GM21576 (cell line): Measurements from ENCODE around the gene RPRD1B.

Experiments
- ATAC-seq: cut with Tn5 transposase; IDR thresholded peaks from one replicate; pipeline ENCODE4 v1.9.1; 2021; ENCODE audit warnings: mild to moderate bottlenecking, moderate library complexity; ENCODE audit not compliant: unreplicated experiment

Gene RPRD1B

DNA sequence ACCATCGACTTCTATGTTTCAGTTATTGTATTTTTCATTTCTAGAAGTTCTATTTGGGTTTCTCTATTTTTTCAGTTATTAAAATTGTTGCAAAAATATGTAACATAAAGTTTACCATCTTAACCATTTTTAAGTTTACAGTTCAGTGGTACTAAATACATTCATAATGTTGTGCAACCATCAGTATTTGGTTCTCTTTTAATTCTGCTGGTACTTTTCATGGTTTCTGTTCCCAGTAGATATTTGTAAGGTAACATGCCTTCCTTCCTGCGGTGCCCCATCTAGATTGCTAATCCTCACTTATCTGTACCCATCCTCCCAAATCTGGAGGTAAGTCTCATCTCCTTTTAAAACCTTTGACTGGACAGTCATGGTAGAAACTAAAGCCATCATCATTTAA lies 83.7 kb downstream of the RPRD1B start:
- ATAC-seq = no peak

DNA sequence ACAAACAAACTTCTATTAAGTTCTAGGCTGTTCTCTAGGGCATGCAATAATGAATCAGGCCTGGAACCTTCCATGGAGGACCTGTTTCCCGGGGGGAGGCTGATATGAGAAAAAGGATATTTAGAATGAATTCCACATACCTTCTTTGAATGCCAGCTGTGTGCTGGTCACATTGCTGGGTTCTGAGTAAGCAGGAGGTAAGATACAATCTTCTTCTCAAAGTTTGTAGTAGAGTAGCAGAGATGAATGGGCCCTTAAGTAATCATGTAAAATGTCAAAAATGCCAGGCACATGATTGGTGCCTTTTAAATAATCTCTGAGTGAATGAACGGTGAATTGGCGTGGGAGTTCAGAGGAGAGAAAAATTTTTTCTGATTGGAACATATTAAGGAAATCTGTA lies 84.1 kb downstream of the RPRD1B start:
- ATAC-seq = no peak

DNA sequence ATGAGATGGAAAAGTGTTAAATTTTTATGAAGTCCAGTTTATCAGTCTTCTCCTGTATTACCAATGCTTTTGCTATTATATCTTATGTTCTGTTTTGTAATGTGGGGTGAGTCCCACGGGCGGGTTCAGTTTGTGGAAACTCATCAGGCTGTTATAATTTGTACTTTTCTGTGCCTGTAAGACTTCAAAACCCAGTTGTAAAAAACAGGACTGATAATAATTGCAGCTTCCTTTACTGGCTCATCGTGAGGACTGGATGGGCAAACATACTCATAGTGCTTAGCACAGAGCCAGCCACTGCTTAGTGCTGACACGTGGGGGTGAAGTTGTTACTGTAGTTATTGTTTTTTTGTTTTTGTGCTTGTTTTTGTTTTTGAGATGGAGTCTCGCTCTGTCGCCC lies 85.9 kb downstream of the RPRD1B start:
- no peak for ATAC-seq

DNA sequence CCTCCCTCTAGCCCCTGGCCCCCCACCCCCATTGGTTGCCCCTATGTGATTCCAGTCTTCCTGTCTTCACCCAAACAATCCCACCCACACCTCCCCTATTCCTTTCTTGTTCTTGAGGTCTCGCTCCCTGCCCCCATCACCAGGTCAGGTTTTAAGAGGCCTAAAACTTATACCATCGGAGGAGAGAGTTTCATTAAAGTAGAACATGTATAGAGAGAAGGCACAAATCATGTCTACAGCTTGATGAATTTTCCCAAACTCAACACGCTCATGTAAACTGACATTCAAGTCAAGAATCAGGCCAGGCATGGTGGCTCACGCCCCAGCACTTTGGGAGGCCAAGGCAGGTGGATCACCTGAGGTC lies 87.1 kb downstream of the RPRD1B start:
- no peak for ATAC-seq

- no peak for ATAC-seq
These were observed 88.2 kb downstream of the RPRD1B start for GRCh38 chr20:38121741-38122140.

DNA sequence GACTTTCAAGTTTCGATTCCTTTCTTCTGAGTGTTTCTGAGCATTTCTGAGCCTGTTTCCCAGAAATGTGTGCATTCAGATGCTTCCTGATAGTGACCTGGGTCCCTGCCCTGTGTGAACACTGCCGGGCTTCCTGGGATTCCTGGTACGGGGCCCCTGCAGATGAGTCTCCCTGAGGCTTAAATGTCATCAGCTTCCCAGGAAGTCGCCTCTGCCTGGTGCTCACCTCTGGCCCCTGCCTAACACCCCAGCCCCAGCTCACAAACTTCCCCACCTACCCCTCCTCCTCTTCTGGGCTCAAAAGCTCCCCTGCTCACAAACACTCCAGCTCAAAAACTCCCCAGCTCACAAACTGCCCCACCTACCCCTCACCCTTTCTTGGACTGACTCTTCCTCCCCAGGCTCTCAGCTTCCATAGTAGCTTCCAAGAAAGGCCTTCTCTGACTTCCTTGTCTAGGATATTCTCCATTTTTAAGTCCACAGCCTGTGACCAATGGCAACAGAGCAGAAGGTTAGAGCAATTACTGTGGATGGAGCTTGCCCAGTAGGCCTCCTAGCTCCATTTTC lies 89.6 kb downstream of the RPRD1B start:
- ATAC-seq = no peak

GRCh38 chr20:38125157-38126056 lies 91.9 kb downstream of the RPRD1B start:
- no peak for ATAC-seq

DNA sequence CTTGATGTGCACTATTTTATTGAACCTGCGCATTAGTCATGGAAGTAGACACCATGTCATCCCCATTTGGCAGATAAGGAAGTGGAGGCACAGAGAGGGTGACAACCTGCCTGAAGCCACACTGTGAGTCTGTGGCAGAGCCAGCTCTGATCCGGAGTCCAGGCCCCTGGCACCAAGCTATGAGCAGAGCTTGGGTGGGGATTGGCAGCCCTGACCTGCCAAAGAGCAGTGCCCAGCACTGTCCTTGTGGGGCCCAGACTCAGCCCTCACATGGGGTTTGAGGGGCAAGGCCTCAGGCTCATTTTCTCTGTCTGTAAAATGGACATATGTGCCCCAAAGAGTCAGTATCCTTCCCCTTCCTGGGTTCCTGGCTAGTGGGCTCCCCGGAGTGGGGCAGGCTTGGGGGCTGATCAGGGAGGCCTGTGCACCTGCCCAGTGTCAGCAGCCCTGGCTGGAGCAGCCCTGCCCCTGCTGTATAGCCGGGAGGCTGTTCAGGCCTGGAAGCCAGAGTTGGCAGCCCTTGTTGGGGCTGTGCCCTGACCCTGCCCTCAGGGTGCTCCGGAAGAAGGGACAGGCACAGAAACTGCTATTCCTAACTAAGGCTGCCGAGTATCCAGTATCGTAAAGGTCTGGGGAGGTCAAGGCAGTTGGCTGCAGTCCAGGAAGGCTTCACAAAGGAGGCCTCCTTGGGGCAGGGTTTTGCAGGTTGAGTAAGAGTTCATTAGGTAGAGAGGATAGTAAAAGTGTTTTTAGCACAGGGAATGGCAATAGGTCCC lies 92.8 kb downstream of the RPRD1B start:
- no peak for ATAC-seq

DNA sequence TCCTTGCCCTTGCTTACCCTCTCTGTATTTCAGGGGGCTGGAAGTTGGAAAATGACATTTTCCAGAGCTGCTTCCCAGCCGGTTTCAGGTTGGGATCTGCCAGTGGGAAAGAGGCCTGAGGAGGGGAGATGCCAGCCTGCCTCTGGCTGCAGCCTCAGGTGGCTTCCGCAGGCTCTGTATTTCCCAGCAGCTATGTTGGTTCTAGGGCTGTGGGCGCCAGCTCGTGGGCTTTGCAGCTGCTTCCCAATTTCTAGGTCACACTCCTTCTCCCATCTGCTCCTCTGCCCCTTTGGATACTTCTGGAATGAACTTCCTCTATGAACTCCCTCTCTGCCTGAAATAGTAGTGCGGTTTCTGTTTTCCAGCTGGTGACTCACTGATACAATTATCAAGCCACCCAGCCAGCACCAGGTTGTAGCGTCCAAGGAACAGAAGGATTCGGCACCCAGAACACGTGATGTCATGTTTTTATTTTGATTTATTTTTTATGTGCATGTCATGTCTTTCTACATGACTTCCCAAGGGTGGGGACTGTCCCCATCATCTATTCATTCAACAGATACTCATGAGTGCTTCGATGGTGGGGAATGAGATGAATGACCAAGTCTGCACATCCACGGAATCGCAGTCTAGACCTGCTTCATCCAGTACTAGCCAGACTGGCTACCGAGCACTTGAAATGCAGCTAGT lies 93.5 kb downstream of the RPRD1B start:
- no peak for ATAC-seq

GRCh38 chr20:38127920-38128528 lies 94.5 kb downstream of the RPRD1B start:
- no peak for ATAC-seq

DNA sequence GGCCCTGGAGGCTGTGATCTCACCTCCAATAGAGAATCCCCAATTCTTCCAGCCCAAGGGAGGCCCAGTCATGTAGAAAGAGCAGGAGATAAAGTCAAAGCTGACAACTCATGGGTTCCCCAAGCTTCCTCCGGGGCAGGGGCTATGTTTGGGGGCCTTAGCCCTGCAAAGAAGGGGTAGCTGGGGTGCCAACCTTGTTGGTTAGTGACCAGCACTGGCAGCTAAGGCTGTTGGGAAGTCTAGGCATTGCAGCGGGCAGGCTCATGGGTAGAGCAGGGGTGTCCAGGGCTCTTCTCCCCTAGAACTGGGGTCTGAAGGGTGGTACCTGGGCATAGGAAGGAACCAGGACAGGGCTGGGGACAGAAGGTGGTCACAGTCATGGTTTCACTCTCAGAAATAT lies 95.1 kb downstream of the RPRD1B start:
- ATAC-seq = no peak

DNA sequence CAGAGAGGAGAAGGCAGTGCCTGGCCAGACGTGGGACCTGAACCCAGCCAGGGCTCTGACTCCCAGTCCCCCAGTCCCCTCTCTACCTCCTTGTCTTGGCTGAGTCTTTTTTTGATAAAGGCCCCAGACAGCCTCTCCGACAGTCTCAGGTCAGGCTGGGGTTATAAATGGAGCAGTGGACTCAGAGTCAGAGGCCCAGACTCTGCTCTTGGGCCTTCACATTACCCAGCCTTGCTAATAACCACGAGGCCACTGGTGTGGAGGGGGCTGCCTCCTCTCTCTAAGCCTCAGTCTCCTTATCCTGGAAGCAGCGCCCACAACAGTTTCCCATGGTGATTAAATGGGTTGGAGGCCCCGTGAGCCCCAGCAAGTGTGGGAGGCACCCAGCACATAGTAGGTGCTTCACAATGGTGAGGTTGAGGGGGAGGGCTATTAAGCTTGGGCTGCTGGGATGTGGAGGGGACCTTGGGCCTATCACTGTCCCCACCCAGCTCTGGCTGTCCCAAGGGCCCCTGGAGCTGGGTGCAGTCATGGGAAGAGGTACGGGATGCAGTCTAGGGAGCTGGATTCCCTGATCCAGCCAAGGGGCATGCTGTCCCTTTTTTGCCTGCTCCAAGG lies 95.8 kb downstream of the RPRD1B start:
- ATAC-seq = no peak

GRCh38 chr20:38129893-38130609 lies 96.5 kb downstream of the RPRD1B start:
- no peak for ATAC-seq

DNA sequence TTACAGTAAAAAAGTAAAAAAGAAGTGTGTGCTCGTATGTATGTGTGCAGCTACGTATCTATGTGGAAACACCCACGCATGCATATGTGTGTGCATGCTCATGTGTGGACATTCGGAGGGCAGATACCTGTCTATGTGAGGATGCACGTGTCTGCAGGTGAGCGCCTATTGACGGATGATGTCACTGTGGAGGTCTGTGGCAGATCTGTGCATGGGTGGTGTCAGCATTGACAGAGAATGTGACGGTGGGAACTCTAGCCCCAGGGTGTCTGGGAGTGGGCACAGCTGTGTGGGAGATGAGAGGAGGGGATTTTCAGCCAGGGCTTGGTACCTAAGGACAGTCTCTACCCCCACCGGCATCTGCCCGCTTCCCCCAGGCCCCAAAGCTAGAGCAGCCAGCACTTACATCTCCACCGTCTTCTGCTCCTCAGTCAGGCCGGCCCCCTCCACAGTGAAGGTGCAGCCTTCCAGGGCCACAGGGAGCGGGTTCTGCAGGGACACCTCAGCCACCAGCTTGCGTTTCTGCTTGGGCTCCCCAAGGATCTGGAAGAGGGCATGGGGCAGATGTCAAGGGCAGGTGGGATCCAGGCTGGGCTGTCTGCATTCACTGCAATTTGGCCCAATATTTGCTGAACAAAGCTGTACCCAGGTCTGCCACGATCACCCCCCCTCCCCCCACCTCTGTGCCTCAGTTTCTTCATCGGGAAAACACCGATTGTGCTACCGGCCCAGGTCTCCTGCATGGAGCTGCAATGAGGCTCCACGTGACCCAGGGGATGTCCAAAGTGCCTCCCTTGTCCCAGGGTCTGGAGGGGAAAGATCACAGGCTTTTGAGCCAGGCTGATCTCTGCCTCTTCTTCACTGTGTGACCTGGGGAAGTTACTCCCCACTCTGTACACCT lies 97.4 kb downstream of the RPRD1B start:
- no peak for ATAC-seq

- ATAC-seq = no peak
These were observed 98.1 kb downstream of the RPRD1B start for GRCh38 chr20:38131588-38132121.

GRCh38 chr20:38132156-38132909 lies 98.8 kb downstream of the RPRD1B start:
- ATAC-seq = no peak

- ATAC-seq = no peak
These were observed 99.5 kb downstream of the RPRD1B start for GRCh38 chr20:38132910-38133501.
